K562 (cell line): ENCODE results near the gene SPEM1. TPM values are rescaled to one million over a fixed set of nuclear protein-coding genes. Genes with fewer than 3 reads are reported as not detected.

Experiments used
- ATAC-seq: fragments of 200-7000 bp; cut with Tn5 transposase; 3 replicates; pipeline ENCODE4 v1.9.1; 2020; ENCODE audit warnings: moderate library complexity
- BruUV-seq: library from RNA; stranded (reverse); fragments of 400-500 nt; replicated peaks from 2 replicates; lab custom pipeline; 2021; lab: Mats Ljungman, UMichigan
- CTCF ChIA-PET: fragments of 300-600 bp; formaldehyde crosslinking; extraction: SDS; loops from one replicate; lab custom pipeline; 2021; ENCODE audit warnings: low intra/inter-chr PET ratio; lab: Yijun Ruan, JAX
- POLR2A ChIA-PET: fragments of 300-600, 350-650 bp; sonication (Branson Sonifier 250); formaldehyde crosslinking; extraction: SDS; loops from one replicate; lab custom pipeline; 2021; ENCODE audit warnings: antibody characterized with exemption, inconsistent platforms; lab: Yijun Ruan, JAX
- DNase-seq, 4 experiments: peaks; one replicate each; pipeline versions ENCODE4 v3.0.0 to v3.0.0-alpha.2; 2011 to 2018; ENCODE audit warnings: low spot score in 3 of 4, mixed read lengths in 3 of 4; ENCODE audit errors: extremely low read depth in 1 of 4
- FAIRE-seq: peaks from 2 replicates; lab custom pipeline; 2011; peaks lifted over from hg19 to GRCh38; lab: Jason Lieb, UNC
- H2AFZ ChIP-seq: 2 replicates; pipeline ENCODE4 v1.6.0; 2011; ENCODE audit warnings: low read depth, low read length, control low read depth, inconsistent platforms
- H3K27ac ChIP-seq: fragments of 200-600 bp; 3 replicates; pipeline ENCODE4 v1.8.0; 2011; ENCODE audit warnings: low read depth, mild to moderate bottlenecking, control low read depth, inconsistent platforms, low read length, moderate library complexity, mixed read lengths; ENCODE audit errors: extremely low read depth
- H3K27me3 ChIP-seq, 2 experiments: fragments of 300-600 bp in 1 of 2; 2 replicates in 1 of 2; 3 replicates in 1 of 2; pipeline versions ENCODE4 v1.6.0 to v1.8.0; 2011; ENCODE audit warnings: inconsistent platforms in 2 of 2, low read length in 2 of 2, mild to moderate bottlenecking in 1 of 2, mixed read lengths in 1 of 2, moderate library complexity in 1 of 2; ENCODE audit not compliant: control insufficient read depth in 2 of 2, insufficient read depth in 2 of 2
- H3K36me3 ChIP-seq: fragments of 300-600 bp; 3 replicates; pipeline ENCODE4 v1.8.0; 2011; ENCODE audit warnings: mild to moderate bottlenecking, low read length, inconsistent platforms; ENCODE audit not compliant: control insufficient read depth, insufficient read depth
- H3K4me1 ChIP-seq, 2 experiments: fragments of 200-600 bp in 1 of 2; replicated peaks in 1 of 2; 2 replicates in 1 of 2; 3 replicates in 1 of 2; pipeline versions ENCODE4 v1.5.1 to v1.8.0; 2011; ENCODE audit warnings: inconsistent platforms in 2 of 2, low read length in 2 of 2, mild to moderate bottlenecking in 1 of 2, mixed read lengths in 1 of 2, moderate library complexity in 1 of 2; ENCODE audit not compliant: control insufficient read depth in 2 of 2, insufficient read depth in 2 of 2
- H3K4me2 ChIP-seq: 2 replicates; pipeline ENCODE4 v1.6.1; 2011; ENCODE audit warnings: low read length, control low read depth, inconsistent platforms, mixed read lengths; ENCODE audit not compliant: insufficient read depth
- H3K4me3 ChIP-seq: fragments of 200-600 bp; sonication (generic), shearing (Covaris generic); 2 replicates; pipeline ENCODE4 v1.5.1; 2016; ENCODE audit warnings: control low read depth, inconsistent platforms
- H3K79me2 ChIP-seq: fragments of 200-600 bp; 3 replicates; pipeline ENCODE4 v1.8.0; 2011; ENCODE audit warnings: low read length, inconsistent platforms; ENCODE audit not compliant: control insufficient read depth, insufficient read depth
- H3K9ac ChIP-seq, 2 experiments: 2 replicates each; pipeline versions ENCODE4 v1.6.0 to v1.6.1; 2011; ENCODE audit warnings: low read depth in 2 of 2, low read length in 2 of 2, control low read depth in 1 of 2, inconsistent platforms in 1 of 2, mild to moderate bottlenecking in 1 of 2, mixed read lengths in 1 of 2; ENCODE audit not compliant: insufficient read depth in 1 of 2
- H3K9me1 ChIP-seq: one replicate; pipeline ENCODE4 v1.6.0; 2011; ENCODE audit warnings: inconsistent platforms, mild to moderate bottlenecking, low read length, moderate library complexity; ENCODE audit not compliant: control insufficient read depth, insufficient read depth
- H3K9me3 ChIP-seq: replicated peaks from 2 replicates; pipeline ENCODE4 v1.5.1; 2011; ENCODE audit warnings: low read depth, low read length, inconsistent platforms; ENCODE audit not compliant: control insufficient read depth, insufficient read depth
- H4K20me1 ChIP-seq: replicated peaks from 2 replicates; pipeline ENCODE4 v1.6.1; 2011; ENCODE audit warnings: low read length, inconsistent platforms, mixed read lengths; ENCODE audit not compliant: control insufficient read depth, insufficient read depth
- ARID4B ChIP-seq: sonication (generic); formaldehyde crosslinking; IDR thresholded peaks from 2 replicates; pipeline ENCODE4 v1.8.0; 2022; ENCODE audit warnings: mild to moderate bottlenecking, missing genetic modification reagents
- ELF4 ChIP-seq: fragments of 450-650 bp; formaldehyde crosslinking; IDR thresholded peaks from 2 replicates; pipeline ENCODE4 v1.4.0; 2022; ENCODE audit warnings: missing genetic modification characterization
- ESRRB ChIP-seq: fragments of 250-450 bp; sonication (Bioruptor Pico); IDR thresholded peaks from 2 replicates; pipeline ENCODE4 v1.5.0; 2020; ENCODE audit warnings: mild to moderate bottlenecking, moderate library complexity, borderline replicate concordance
- HOMEZ ChIP-seq: fragments of 250-450 bp; sonication (Bioruptor Pico); IDR thresholded peaks from 2 replicates; pipeline ENCODE4 v1.4.0; 2020; ENCODE audit warnings: mild to moderate bottlenecking, moderate library complexity
- MIER1 ChIP-seq: fragments of 450-650 bp; IDR thresholded peaks from 2 replicates; pipeline ENCODE4 v1.6.1; 2016; ENCODE audit warnings: antibody characterized with exemption, mild to moderate bottlenecking, low read depth
- NELFE ChIP-seq: IDR thresholded peaks from 2 replicates; pipeline ENCODE4 v1.6.1; 2011; ENCODE audit warnings: mild to moderate bottlenecking; ENCODE audit not compliant: insufficient read depth, insufficient read length
- NR0B1 ChIP-seq: fragments of 450-650 bp; IDR thresholded peaks from one replicate; pipeline ENCODE4 v1.6.1; 2018; ENCODE audit warnings: mild to moderate bottlenecking, moderate library complexity; ENCODE audit not compliant: partially characterized antibody
- NR2F6 ChIP-seq: fragments of 450-650 bp; formaldehyde crosslinking; IDR thresholded peaks from 2 replicates; pipeline ENCODE4 v1.4.0; 2020; ENCODE audit warnings: mild to moderate bottlenecking
- PHB ChIP-seq: fragments of 250-450 bp; sonication (Bioruptor Pico); IDR thresholded peaks from 2 replicates; pipeline ENCODE4 v1.5.0; 2021
- SIRT6 ChIP-seq: IDR thresholded peaks from one replicate; pipeline ENCODE4 v1.6.1; 2012; ENCODE audit warnings: low read depth, mild to moderate bottlenecking, control low read depth, inconsistent platforms, low read length, moderate library complexity
- ZFP30 ChIP-seq: fragments of 250-450 bp; sonication (Bioruptor Pico); IDR thresholded peaks from 2 replicates; pipeline ENCODE4 v1.8.0; 2022; ENCODE audit warnings: moderate library complexity, mild to moderate bottlenecking, inconsistent platforms, borderline replicate concordance
- ZFX ChIP-seq: sonication (generic); formaldehyde crosslinking; IDR thresholded peaks from 2 replicates; pipeline ENCODE4 v1.8.0; 2022; ENCODE audit warnings: mild to moderate bottlenecking, missing genetic modification reagents, moderate library complexity
- WGBS: fragments of 100-300 bp; shearing (Covaris generic); methylation state at CpG from one replicate; pipeline ENCODE4 v1.1.6; 2016; ENCODE audit warnings: low coverage, mixed read lengths; ENCODE audit not compliant: insufficient coverage; ENCODE audit errors: missing lambda C conversion rate; 5-methylcytosine and 5-hydroxymethylcytosine counted together
- in situ Hi-C: fragments of 300-500 bp; cut with MboI; formaldehyde crosslinking; loops from 4 replicates; pipeline ENCODE4 v1.15.0; 2018; ENCODE audit warnings: inconsistent platforms, mixed read lengths
- intact Hi-C: fragments of 100-400 bp; cut with micrococcal nuclease; formaldehyde crosslinking; loops from 2 replicates; pipeline ENCODE4 v1.14.2; 2022
- polyA plus RNA-seq, 8 experiments: library from polyadenylated mRNA; depleted of rRNA in 4 of 8; stranded (reverse) in 5 of 8; unstranded in 3 of 8; fragments of >200 nt; fragmentation: Nextera tagmentation in 2 of 8; fragmentation: Illumina TruSeq in 1 of 8; extraction: Ambion mirVana in 2 of 8; extraction: Trizol in 1 of 8; gene quantifications; 2 replicates each; pipeline versions ENCODE4 v1.2.1 to v1.2.3, GENCODE V29; 2011 to 2014; ENCODE audit warnings: inconsistent platforms in 1 of 8, missing spikeins in 1 of 8
- total RNA-seq, 7 experiments: library from RNA; depleted of rRNA in 6 of 7; stranded (reverse); fragments of >200 nt in 6 of 7; fragmentation: Illumina TruSeq in 2 of 7; extraction: Trizol in 2 of 7; gene quantifications; 2 replicates each; pipeline versions ENCODE4 v1.2.1 to v1.2.3, GENCODE V29; 2011 to 2021; ENCODE audit warnings: low replicate concordance in 1 of 7
- TF ChIP-seq, protein P1 (sequence below), 2 experiments: fragments of 450-650 bp; IDR thresholded peaks; 2 replicates each; pipeline ENCODE4 v1.6.1; 2016

SPEM1 gene
- total and polyA plus RNA-seq, 9 of the 15 experiments (the other 6 are each of a cell fraction or from before 2014, with no cell fraction given), result not detected

DNA sequence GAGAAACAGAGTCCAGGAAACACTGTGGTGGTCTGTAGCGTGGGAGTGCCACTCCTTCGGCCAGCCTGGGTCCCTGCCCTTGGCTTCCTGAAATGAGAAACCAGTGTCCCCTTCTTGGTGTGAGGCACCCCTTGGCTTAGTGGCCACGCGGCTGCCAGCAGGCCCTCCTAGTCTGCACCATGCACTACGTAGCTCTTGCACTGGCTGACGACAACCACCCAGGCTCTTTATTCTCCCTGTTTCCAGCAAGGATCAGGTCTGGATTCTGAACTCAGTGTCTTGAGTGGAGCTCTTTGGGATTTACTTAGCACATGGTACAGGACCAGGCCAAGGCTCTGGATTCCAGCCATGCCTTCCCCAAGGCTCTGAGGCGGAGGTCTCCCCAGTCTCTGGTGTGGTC lies 7.4 kb downstream of the SPEM1 start:
- Histone ChIP-seq H3K4me1 (peaks cover 0 to 14% of the 10 kb centered on the region in 2 experiments; a peak in 2 of 5 replicates), H3K9ac (no peak overlapping the region), H3K27ac (no peak overlapping the region), H2AFZ (no peak overlapping the region), H4K20me1 (no peaks in the 10 kb centered on the region), H3K27me3 (no peaks in the 10 kb centered on the region), H3K4me2 (no peak overlapping the region), H3K9me3 (no peaks in the 10 kb centered on the region), H3K9me1 (no peaks in the 10 kb centered on the region), H3K4me3 (no peak overlapping the region), H3K79me2 (no peaks in the 10 kb centered on the region), H3K36me3 (no peaks in the 10 kb centered on the region)
- ChIA-PET CTCF (no interaction called here), POLR2A (no interaction called here)
- FAIRE-seq (no peak), DNase-seq (no peak), ATAC-seq (no peak)
- in situ Hi-C loops, result no loop called here
- no TSS peak for BruUV-seq
- intact Hi-C loops, result no loop called here
- 45% methylated on average over 3 of the region's 7 CpGs for WGBS
- TF ChIP-seq ESRRB (CRISPR knock-in tag), result no peak
- no peak for TF ChIP-seq PHB (CRISPR knock-in tag)
- TF ChIP-seq, protein P1, sequence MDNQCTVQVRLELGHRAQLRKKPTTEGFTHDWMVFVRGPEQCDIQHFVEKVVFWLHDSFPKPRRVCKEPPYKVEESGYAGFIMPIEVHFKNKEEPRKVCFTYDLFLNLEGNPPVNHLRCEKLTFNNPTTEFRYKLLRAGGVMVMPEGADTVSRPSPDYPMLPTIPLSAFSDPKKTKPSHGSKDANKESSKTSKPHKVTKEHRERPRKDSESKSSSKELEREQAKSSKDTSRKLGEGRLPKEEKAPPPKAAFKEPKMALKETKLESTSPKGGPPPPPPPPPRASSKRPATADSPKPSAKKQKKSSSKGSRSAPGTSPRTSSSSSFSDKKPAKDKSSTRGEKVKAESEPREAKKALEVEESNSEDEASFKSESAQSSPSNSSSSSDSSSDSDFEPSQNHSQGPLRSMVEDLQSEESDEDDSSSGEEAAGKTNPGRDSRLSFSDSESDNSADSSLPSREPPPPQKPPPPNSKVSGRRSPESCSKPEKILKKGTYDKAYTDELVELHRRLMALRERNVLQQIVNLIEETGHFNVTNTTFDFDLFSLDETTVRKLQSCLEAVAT (IDR thresholded peaks at IDR 0.05), result no peak
- no peak for TF ChIP-seq NR0B1
- TF ChIP-seq ELF4, result no peak
- TF ChIP-seq ZFX (CRISPR knock-in tag), result no peak
- no peak for TF ChIP-seq HOMEZ (CRISPR knock-in tag)
- TF ChIP-seq MIER1, result no peak
- TF ChIP-seq SIRT6, result no peak
- TF ChIP-seq ZFP30, result no peak
- no peak for TF ChIP-seq NELFE
- no peak for TF ChIP-seq ARID4B
- TF ChIP-seq NR2F6, result no peak
